Measurements from ENCODE around the gene FBXO11.
"Not testable (repeated sequence)": the region's sequence is repeated elsewhere in the genome, so short reads cannot be mapped to it uniquely, and the experiment has no call there.

The FBXO11 gene

DNA sequence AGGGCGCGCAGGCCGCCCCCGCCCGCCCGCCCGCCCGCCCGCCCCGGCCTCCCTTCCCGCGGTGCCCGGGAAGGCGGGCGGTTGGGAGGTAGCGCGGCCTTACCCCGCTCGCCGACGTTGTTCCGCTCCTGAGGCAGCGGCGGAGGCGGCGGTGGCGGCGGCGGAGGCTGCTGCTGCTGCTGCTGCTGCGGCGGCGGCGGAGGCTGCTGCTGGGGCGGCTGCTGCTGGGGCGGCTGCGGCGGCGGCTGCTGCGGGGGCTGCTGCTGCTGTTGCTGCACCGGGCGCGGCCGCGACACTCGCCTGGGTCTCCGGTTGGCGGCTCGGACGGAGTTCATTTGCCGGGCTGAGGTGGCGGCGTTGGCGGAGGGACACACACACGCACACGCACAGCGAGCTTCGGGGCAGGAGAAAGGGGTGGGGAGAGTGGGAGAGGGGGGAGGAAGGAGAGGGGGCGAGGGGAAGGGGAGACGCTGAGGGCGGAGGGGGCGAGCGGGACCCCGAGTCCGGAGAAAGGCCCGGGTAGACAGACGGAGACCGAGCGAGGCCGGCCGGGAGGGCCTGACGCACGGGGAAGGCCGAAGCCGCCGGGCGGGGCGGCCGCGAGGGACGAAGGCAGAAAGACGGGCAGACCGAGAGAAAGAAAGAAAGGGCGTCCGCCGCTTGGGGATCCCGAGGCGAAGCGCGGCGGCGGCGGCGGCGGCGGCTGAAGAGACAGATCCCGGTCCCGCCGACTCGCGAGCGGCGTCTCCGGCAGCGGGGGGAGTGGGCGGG lies 727 bp downstream of the FBXO11 start:
- peak; percentile 49 for DNase-seq (ENCODE audit: low read depth)
- TF ChIP-seq CTCF (conservative IDR thresholded peaks at IDR 0.05; ENCODE audit: control insufficient read depth, insufficient read depth, low read depth, low read length), result no peak
- peak overlapping the region; percentile 90 for H3K4me3 ChIP-seq (ENCODE audit: control insufficient read depth, low read depth, low read length)

DNA sequence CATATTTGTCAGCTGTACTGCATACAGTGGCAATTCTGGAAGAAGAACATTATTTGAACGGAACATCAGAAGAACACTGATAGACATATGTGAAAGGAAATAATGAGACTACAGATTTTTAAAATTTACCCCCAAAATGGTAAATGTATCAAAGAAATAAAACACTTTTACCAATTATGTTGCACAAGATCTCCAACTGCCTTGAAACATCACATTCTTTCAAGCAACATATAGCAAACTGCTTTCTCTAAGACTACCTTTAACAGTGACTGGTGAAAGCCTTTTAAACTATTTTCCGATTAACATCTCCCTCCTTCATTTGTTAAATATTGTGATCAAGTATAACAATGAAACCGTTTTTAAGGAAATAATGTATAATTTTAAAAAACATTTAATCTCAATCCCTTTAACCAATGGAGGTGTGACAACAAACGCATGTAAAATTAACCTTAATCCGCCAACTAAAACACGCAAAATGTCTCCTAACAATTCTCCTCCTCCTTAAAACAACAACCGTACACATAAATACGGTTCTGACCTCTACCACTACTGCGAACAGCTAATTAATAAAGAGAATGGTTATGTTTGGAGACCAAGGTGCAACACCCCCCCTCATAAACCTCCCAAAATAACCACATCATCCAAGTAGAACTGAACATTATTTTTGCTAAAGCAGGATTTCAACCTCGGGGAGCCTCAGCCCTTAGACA lies 2.4 kb downstream of the FBXO11 start:
- no peak for DNase-seq (ENCODE audit: low read depth)
- TF ChIP-seq CTCF (conservative IDR thresholded peaks at IDR 0.05; ENCODE audit: control insufficient read depth, insufficient read depth, low read depth, low read length), result no peak
- peak overlapping the region; percentile 90 for H3K4me3 ChIP-seq (ENCODE audit: control insufficient read depth, low read depth, low read length)

DNA sequence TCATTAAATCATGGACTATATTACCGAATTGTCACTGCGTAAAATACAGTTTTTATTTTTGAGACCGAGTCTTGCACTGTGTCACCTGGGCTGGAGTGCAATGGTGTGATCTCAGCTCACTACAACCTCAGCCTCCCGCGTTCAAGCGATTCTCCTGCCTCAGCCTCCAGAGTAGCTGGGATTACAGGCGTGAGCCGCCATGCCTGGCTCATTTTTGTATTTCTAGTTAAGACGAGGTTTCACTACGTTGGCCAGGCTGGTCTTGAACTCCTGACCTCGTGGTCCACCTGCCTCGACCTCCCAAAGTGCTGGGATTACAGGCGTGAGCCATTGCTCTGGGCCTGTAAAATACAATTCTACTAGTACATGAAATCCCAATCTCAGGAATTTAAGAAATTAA lies 4.4 kb downstream of the FBXO11 start:
- DNase-seq (ENCODE audit: low read depth); H3K4me3 ChIP-seq (ENCODE audit: control insufficient read depth, low read depth, low read length): not testable (repeated sequence)

DNA sequence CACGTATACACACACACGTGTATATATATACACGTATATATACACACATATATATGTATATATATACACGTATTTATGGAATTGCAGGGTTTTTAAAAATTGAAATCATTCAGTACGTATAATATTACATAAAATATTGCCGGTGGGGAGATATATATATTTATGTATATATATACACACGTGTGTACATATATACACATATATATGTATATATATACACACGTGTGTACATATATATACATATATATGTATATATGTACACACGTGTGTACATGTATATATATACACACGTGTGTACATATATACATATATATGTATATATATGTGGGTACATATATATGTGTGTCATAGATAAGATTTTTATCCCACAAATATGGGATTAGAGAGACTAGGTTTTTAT lies 5.4 kb downstream of the FBXO11 start:
- TF ChIP-seq CTCF (conservative IDR thresholded peaks at IDR 0.05; ENCODE audit: control insufficient read depth, insufficient read depth, low read depth, low read length), result no peak
- no peak for DNase-seq (ENCODE audit: low read depth)
- no peak overlapping the region for H3K4me3 ChIP-seq (ENCODE audit: control insufficient read depth, low read depth, low read length)

DNA sequence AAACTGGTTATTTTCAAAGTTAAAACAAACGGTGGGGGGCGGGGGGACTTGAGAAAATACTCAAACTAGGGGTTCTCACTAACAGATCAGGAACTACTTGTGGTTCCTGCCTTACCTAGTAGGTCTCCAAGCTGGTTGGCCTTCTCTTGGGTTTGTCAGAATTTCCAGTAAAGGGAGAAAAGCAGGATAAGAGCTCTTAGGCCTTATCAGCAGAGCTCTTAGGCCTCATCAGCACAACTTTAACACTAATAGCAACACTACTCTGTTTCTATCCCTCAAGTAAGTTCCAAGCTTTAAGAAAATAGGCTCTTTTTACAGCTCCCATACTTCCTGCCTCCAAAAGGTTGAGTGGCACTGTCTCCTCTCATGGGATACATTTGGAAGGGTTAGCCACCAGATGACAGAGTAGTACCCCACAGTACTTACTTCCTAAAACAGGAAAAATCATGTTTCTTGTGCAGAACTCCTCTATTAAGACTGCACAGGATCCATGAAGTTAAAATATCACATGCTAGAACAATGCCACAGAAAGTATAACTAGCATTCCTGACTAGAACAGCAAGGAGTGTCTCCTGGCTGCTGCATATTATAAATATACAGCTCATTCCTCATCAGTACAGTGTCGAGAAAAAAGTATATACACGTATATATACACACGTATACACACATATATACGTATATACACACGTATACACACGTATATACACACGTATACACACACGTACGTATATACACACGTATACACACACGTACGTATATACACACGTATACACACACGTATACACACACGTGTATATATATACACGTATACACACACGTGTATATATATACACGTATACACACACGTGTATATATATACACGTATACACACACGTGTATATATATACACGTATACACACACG lies 6.1 kb downstream of the FBXO11 start:
- TF ChIP-seq CTCF (conservative IDR thresholded peaks at IDR 0.05; ENCODE audit: control insufficient read depth, insufficient read depth, low read depth, low read length), result no peak
- H3K4me3 ChIP-seq (ENCODE audit: control insufficient read depth, low read depth, low read length), result no peak overlapping the region
- DNase-seq (ENCODE audit: low read depth), result no peak

GRCh38 chr2:47897883-47898731 lies 8.2 kb downstream of the FBXO11 start:
- no peak overlapping the region for H3K4me3 ChIP-seq (ENCODE audit: control insufficient read depth, low read depth, low read length)
- no peak for TF ChIP-seq CTCF (conservative IDR thresholded peaks at IDR 0.05; ENCODE audit: control insufficient read depth, insufficient read depth, low read depth, low read length)
- no peak for DNase-seq (ENCODE audit: low read depth)

DNA sequence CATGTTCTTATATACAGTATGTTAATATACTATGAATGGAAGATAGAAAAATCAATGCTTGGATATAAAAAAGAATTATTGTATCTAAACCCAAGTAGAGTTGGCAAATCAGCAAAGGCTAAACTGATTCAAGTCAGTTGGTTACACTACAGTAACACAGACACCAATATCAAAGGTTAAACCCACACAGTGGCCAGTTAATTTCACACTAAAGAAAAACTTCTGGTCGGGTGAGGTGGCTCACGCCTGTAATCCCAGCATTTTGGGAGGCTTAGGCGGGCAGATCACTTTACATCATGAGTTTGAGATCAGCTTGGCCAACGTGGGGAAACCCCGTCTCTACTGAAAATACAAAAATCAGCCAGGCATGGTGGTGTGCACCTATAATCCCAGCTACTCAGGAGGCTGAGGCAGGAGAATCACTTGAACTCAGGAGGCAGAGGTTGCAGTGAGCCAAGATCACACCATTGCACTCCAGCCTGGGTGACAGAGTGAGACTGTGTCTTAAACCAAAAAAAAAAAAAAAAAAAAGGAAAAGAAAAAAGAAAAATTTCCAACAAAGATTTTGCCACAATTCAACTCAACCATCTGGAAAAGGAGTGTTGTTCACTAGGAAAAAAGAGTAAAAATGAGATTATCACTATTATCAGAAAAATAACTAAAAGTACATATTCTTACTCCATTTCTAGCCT lies 9.0 kb downstream of the FBXO11 start:
- not testable (repeated sequence) for DNase-seq (ENCODE audit: low read depth); H3K4me3 ChIP-seq (ENCODE audit: control insufficient read depth, low read depth, low read length)
